SKM-1 treated with dmso at 0.1 percent for 144 hours (cell line): ENCODE data around the gene RAB13.
"Not testable (repeated sequence)": the region's sequence is repeated elsewhere in the genome, so short reads cannot be mapped to it uniquely, and the experiment has no call there.

Experiments
- DNase-seq: peaks from one replicate; lab custom pipeline; 2025; ENCODE audit not compliant: unreplicated experiment; lab: John Stamatoyannopoulos, UW

The RAB13 gene

DNA sequence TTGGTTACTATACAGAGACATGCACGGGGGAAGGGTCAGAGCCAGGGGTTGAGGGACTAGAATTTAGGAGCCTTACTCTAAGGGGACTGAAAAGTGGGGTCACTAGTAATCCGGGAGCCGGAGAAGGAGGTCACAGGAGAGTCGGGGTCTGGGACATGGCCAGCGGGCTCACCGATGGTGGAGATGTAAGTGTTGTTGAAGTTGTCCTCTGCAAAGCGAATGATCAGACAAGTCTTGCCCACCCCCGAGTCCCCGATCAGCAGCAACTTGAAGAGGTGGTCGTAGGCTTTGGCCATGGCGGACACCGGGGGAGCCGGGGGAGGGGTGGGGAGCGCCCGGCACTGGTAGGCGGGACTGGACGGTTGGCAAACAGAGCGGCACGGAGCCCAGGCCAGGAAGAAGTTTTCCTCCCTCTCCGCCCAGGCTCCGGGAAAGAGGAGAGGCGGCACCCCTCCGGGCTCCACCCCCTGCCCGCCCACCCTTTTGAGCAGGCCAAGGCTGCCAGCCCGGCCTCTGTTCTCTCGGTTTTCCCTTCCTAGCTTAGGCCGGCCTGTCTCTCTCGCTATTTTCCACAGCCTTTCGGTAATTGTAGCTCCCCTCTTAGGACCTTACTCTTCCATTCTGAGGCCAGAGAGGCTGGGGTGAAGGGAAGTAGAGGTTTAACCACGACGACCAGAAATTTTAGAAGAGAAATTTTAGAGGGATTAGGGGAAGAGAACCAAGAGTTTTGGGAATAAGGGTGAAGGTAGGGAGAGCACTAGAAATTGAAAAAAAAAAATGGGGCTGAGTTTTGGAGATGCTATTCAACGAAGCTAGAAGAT, at the start of gene RAB13:
Gene RAB13, minus strand, starts transcription at position 399 of the 821 bp plus-strand sequence. Its CDS starts 103 bp downstream, at position 296.
- DNase-seq = peak; percentile 31

- not testable (repeated sequence) for DNase-seq
These were observed 47.6 kb upstream of the RAB13 start for GRCh38 chr1:154033697-154034096.

DNA sequence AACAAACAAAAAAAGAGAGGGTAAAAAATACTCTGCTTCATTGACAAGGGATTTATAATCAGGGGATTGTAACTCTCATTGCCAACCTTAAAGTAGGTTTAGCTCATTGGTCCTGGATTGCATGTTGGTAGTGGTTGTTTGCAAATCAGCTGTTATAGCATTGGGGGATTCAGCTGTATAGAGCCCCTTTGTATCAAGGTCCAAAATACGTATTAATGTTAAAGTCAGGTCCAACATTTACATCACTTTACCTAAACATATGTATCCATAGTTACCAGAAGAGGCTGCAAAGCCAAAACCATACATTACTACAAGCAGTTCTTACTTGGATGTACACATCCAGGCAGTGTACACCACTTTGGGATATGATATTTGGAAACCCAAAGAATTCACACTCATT, 33.8 kb upstream of the RAB13 start:
- DNase-seq = no peak

- no peak for DNase-seq
These were observed 33.1 kb upstream of the RAB13 start for GRCh38 chr1:154019269-154019668.

GRCh38 chr1:154014154-154014907, 28.2 kb upstream of the RAB13 start:
- no peak for DNase-seq

DNA sequence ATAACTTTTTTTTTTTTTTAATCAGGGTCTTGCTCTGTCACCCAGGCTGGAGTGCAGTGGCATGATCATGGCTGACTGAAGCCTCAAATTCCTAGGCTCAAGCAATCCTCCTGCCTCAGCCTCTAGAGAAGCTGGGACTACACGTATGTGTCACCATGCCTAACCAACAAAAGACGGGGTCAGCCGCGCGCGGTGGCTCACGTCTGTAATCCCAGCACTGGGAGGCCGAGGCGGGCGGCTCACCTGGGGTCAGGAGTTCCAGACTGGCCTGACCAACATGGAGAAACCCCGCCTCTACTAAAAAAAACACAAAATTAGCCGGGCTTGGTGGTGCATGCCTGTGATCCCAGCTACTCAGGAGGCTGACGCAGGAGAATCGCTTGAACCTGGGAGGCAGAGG, 26.4 kb upstream of the RAB13 start:
- DNase-seq = not testable (repeated sequence)

DNA sequence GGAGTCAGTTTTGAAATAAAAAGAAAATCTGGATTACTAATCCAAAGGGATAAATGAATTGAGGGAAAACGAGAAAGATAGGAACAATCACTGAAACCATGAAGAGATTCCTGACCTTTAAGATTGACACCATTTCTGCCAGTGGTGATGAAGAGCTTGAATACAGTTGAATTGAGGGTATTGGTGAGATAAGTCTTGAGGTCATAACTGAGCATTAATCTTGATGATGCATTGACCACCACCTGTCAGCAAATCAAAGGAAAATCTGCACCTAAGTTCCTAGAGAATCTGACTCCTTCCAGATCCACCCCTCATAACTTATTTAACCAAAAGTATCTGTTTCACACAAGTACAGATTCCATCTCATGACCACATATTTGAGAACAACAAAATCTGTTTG, 26.0 kb upstream of the RAB13 start:
- DNase-seq = no peak

- DNase-seq = no peak
These were observed 20.0 kb upstream of the RAB13 start for GRCh38 chr1:154006136-154006535.

GRCh38 chr1:154000420-154000819, 14.3 kb upstream of the RAB13 start:
- DNase-seq = no peak

DNA sequence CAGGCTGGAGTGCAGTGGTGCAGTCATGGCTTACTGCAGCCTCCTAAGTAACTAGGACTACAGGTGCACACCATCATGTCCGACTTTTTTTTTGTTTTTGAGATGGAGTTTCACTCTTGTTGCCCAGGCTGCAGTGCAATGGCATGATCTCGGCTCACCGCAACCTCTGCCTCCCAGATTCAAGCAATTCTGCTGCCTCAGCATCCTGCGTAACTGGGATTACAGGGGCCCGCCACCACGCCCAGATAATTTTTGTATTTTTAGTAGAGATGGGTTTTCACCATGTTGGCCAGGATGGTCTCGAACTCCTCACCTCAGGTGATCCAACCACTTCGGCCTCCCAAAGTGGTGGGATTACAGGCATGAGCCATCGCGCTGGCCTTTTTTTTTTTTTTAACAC, 10.7 kb upstream of the RAB13 start:
- DNase-seq = not testable (repeated sequence)

GRCh38 chr1:153995640-153996039, 9.5 kb upstream of the RAB13 start:
- no peak for DNase-seq

DNA sequence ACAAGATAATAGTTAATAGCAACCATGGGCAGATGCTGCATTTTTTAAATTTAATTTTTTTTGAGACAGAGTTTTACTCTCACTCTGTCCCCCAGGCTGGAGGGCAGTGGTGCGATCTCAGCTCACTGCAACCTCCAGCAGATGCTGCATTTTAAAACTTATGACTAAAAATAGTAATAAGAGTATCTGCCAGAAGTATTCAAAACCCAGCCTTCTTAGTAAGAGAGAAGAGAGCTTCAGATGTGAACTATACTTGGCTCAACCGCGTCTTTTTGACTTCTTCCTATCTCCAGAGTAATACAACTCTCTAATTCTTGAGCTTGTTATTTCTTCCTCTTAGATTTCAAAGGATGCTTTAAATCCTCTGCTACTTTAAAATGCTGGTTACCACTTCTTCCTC, 9.1 kb upstream of the RAB13 start:
- DNase-seq = no peak

- no peak for DNase-seq
These were observed 5.7 kb upstream of the RAB13 start for GRCh38 chr1:153991806-153992205.

DNA sequence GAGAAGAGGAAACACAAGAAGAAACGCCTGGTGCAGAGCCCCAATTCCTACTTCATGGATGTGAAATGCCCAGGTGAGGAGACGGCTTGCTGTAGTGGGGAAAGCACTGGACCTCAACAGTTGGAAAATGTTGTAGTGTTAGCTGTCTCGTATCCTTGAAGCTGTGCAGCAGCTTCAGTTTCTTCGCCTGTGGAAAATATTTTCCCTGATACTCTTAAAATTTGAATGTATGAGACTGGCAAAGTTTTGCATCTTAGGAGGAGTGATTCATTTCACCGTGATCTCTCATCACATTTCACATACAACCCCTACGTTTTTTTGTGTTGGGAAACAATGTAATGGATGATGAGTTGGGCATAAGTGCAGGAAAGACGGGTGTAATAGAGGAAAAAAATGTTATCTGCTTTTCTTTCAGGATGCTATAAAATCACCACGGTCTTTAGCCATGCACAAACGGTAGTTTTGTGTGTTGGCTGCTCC, 5.1 kb upstream of the RAB13 start:
- DNase-seq = no peak

DNA sequence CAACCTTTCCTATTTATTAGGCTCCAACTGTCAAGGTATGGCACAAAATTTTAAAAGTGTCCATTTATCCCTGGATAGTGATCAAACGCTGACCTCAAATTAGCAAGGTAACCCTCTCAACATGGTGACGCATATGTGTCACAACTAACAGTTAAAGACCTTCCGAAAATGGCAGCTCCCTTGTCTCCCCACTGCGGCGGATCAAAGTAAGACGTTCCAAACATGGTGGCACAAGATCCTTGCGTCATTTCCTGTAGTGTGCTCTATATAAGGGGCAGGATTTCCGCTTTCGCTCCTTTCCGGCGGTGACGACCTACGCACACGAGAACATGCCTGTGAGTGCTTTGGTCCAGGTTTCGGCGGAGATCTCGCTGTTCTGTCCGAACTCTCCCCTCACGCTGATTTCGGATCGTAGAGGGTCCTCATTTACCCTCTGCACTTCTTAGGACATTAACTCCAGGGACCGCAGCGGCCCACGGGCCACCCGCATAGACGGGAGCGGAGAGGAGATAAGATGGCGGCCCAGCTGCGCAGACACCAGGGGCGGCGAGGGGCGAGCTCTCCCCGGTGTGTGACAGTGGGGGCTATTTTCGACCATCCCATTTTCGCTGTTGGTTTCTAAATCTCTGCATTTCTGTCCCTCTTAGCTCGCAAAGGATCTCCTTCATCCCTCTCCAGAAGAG, 4.5 kb upstream of the RAB13 start, which contains the start of gene RPS27:
Gene RPS27, plus strand, starts transcription at position 295 of the 683 bp plus-strand sequence. Its CDS starts 35 bp downstream, at position 330.
- peak; percentile 100 for DNase-seq

- DNase-seq = no peak
These were observed 1.5 kb upstream of the RAB13 start for GRCh38 chr1:153987621-153988020.

- DNase-seq = no peak
These were observed 712 bp downstream of the RAB13 start for GRCh38 chr1:153985341-153985912.

DNA sequence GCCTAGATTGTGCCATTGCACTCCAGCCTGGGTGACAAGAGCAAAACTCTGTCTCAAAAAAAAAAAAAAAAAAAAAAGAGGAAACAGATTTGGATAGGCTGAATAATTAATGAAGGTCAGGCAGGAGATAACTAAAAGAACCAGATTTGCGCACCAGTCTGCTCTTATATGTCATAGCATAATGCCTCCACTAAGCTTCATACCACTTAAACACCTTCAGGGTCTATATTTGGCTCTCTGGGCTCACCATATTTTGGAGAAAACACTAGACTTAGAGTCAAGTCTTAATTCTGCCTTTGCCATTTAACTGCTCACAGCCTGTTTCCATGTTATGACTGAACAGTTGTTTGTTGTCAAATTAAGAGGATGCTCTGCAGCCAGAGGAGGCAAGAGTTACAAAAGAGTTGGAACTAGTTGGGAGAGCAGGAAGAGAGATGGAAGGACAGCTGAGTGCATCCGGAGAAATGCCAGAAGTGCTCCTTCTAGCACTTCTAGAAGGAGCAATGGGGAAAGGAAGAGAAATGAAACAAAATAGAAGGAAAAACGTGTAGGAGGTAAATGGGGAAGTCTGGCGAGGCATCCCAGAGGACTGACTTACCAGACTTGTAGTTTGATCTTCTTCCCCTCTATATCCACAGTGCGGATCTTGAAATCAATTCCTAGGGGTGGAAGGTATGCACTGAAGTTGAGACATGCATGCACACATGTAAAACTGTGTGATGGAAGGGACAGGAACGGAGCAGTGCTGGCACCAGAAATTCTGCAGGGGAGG, 1.8 kb downstream of the RAB13 start:
- DNase-seq = no peak

GRCh38 chr1:153981735-153982134, 4.4 kb downstream of the RAB13 start:
- not testable (repeated sequence) for DNase-seq

GRCh38 chr1:153979091-153979490, 7.0 kb downstream of the RAB13 start:
- not testable (repeated sequence) for DNase-seq
